ENCODE data around the gene OR8B8.
"Not testable (repeated sequence)": the region's sequence is repeated elsewhere in the genome, so short reads cannot be mapped to it uniquely, and the experiment has no call there.

The OR8B8 gene

GRCh38 chr11:124445646-124446150 lies at the start of gene OR8B8:
TSS of gene OR8B8 (minus strand) at chr11:124445696. CDS start at chr11:124441085, 4,611 bp downstream.
- DNase-seq, result no peak
- in situ Hi-C loops (cut with MboI; ENCODE audit: low pct_unique_long_range_greater_than_20kb, low sequenced_read_pairs), result no loop called here

- in situ Hi-C loops (cut with MboI; ENCODE audit: low pct_unique_long_range_greater_than_20kb, low sequenced_read_pairs), result no loop called here
- no peak for DNase-seq
Measured at GRCh38 chr11:124493016-124493655, 47.6 kb upstream of the OR8B8 start.

GRCh38 chr11:124483422-124483821 lies 37.9 kb upstream of the OR8B8 start:
- no peak for DNase-seq
- in situ Hi-C loops (cut with MboI; ENCODE audit: low pct_unique_long_range_greater_than_20kb, low sequenced_read_pairs), result no loop called here

- in situ Hi-C loops (cut with MboI; ENCODE audit: low pct_unique_long_range_greater_than_20kb, low sequenced_read_pairs), result no loop called here
- no peak for DNase-seq
Measured at GRCh38 chr11:124482362-124483147, 37.1 kb upstream of the OR8B8 start.

GRCh38 chr11:124481365-124482323 lies 36.1 kb upstream of the OR8B8 start:
- peak; percentile 74 for DNase-seq
- in situ Hi-C loops (cut with MboI; ENCODE audit: low pct_unique_long_range_greater_than_20kb, low sequenced_read_pairs), result no loop called here

GRCh38 chr11:124479561-124479960 lies 34.1 kb upstream of the OR8B8 start:
- in situ Hi-C loops (cut with MboI; ENCODE audit: low pct_unique_long_range_greater_than_20kb, low sequenced_read_pairs), result no loop called here
- DNase-seq, result no peak

- in situ Hi-C loops (cut with MboI; ENCODE audit: low pct_unique_long_range_greater_than_20kb, low sequenced_read_pairs), result no loop called here
- no peak for DNase-seq
Measured at GRCh38 chr11:124475265-124475664, 29.8 kb upstream of the OR8B8 start.

GRCh38 chr11:124474779-124475178 lies 29.3 kb upstream of the OR8B8 start:
- DNase-seq, result no peak
- in situ Hi-C loops (cut with MboI; ENCODE audit: low pct_unique_long_range_greater_than_20kb, low sequenced_read_pairs), result no loop called here

GRCh38 chr11:124474079-124474478 lies 28.6 kb upstream of the OR8B8 start:
- no peak for DNase-seq
- in situ Hi-C loops (cut with MboI; ENCODE audit: low pct_unique_long_range_greater_than_20kb, low sequenced_read_pairs), result no loop called here

GRCh38 chr11:124473476-124473875 lies 28.0 kb upstream of the OR8B8 start:
- in situ Hi-C loops (cut with MboI; ENCODE audit: low pct_unique_long_range_greater_than_20kb, low sequenced_read_pairs), result no loop called here
- DNase-seq, result no peak

- in situ Hi-C loops (cut with MboI; ENCODE audit: low pct_unique_long_range_greater_than_20kb, low sequenced_read_pairs), result no loop called here
- no peak for DNase-seq
Measured at GRCh38 chr11:124470561-124471227, 25.2 kb upstream of the OR8B8 start.

- no peak for DNase-seq
- in situ Hi-C loops (cut with MboI; ENCODE audit: low pct_unique_long_range_greater_than_20kb, low sequenced_read_pairs), result no loop called here
Measured at GRCh38 chr11:124467381-124467927, 22.0 kb upstream of the OR8B8 start.

- no peak for DNase-seq
- in situ Hi-C loops (cut with MboI; ENCODE audit: low pct_unique_long_range_greater_than_20kb, low sequenced_read_pairs), result no loop called here
Measured at GRCh38 chr11:124465368-124465767, 19.9 kb upstream of the OR8B8 start.

GRCh38 chr11:124463990-124464389 lies 18.5 kb upstream of the OR8B8 start:
- DNase-seq, result no peak
- in situ Hi-C loops (cut with MboI; ENCODE audit: low pct_unique_long_range_greater_than_20kb, low sequenced_read_pairs), result no loop called here

- no peak for DNase-seq
- in situ Hi-C loops (cut with MboI; ENCODE audit: low pct_unique_long_range_greater_than_20kb, low sequenced_read_pairs), result no loop called here
Measured at GRCh38 chr11:124463324-124463723, 17.8 kb upstream of the OR8B8 start.

- DNase-seq, result peak; percentile 23
- in situ Hi-C loops (cut with MboI; ENCODE audit: low pct_unique_long_range_greater_than_20kb, low sequenced_read_pairs), result no loop called here
Measured at GRCh38 chr11:124460459-124460858, 15.0 kb upstream of the OR8B8 start.

GRCh38 chr11:124459379-124459778 lies 13.9 kb upstream of the OR8B8 start:
- in situ Hi-C loops (cut with MboI; ENCODE audit: low pct_unique_long_range_greater_than_20kb, low sequenced_read_pairs); DNase-seq: not testable (repeated sequence)

GRCh38 chr11:124454552-124454951 lies 9.1 kb upstream of the OR8B8 start:
- DNase-seq, result no peak

GRCh38 chr11:124446916-124447315 lies 1.4 kb upstream of the OR8B8 start:
- in situ Hi-C loops (cut with MboI; ENCODE audit: low pct_unique_long_range_greater_than_20kb, low sequenced_read_pairs), result no loop called here
- DNase-seq, result no peak

More at GRCh38 chr11:124454552-124454951, 9.1 kb upstream of the OR8B8 start:
- in situ Hi-C loops (cut with MboI; ENCODE audit: low pct_unique_long_range_greater_than_20kb, low sequenced_read_pairs), result no loop called here
